ENCODE data around the gene WIPF1.

DNA sequence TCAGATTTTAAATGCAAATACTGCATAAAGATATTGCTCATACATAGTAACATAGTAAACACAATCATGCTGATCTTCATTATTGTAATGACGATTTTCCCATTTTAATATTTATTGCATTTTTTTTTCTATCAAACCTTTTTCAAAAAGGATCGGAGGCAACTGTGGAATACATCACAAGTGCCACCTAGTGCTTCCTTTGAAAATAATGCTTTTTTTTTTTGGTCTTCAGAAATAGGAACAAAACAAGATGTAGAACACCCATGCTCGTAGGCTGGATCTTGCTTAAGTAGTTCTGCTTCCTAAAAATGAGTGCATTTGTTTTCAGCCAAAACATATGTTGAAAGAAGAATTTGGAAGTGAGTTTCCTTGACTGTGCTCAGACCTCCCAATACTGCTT lies 75.1 kb downstream of the WIPF1 start:
- TF ChIP-seq CTCF (IDR thresholded peaks at IDR 0.05; ENCODE audit: low read depth, low read length, poor library complexity, severe bottlenecking) = peak; percentile 45
- no peak for TF ChIP-seq EZH2phosphoT487 (IDR thresholded peaks at IDR 0.05; ENCODE audit: borderline replicate concordance, low read length)
